Measurements from ENCODE around the gene ITGB6. TPM values are rescaled to one million over a fixed set of nuclear protein-coding genes. Genes with fewer than 3 reads are reported as not detected.

Gene ITGB6
- total and polyA plus RNA-seq, 8 donors: 1.3 to 32.4 (median 3.0) TPM

DNA sequence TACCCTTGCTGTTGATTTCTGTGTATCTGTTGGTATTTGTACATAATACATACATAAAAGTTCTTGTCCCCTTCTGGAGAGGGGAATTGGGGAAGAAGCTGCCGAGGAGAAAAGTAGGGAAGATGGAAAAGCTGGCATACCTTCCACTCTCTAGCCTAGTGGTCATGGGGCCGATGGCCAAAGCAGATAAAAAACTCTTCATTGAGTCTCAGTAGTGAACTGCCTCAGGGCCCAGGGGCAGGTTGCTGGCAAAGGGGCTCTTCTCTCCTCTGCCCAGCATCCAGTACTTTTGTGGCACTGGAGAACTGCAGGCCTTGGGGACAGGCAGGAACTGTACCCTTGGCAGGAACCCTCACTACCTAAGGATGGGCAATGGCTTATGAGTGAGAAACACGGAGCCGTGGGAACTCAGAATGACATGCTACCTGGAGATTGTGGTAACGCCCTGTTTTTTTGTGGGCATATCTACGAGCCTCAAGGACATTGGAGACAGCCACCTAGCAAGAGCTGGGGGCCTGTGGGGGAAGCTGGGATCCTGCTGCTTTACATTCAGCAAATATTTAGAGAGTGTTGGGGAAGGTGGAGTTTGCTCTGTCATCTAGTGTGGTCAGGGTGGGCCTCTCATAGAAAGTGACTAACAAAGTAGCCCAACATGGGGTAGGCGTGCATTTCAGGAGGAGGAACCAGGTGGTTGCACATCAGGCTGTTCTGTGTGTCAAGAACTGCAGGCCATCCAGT is 22.6 kb upstream of the ITGB6 start:
- WGBS, 2 donors: 57 to 60% methylated on average over 7 of the region's 7 CpGs
- no peak for DNase-seq
- intact Hi-C loops (cut with DNase I): no loop called here
- H3K27me3 ChIP-seq: no peaks in the 10 kb centered on the region
- no peak overlapping the region for H3K4me3 ChIP-seq
- no peaks in the 10 kb centered on the region for H3K36me3 ChIP-seq
- FAIRE-seq: no peak
- no peaks in the 10 kb centered on the region for H3K9me3 ChIP-seq
- H3K27ac ChIP-seq: peak overlapping the region in 1 of 4 donors; percentile 62
- H3K4me1 ChIP-seq: peaks cover 0 to 10% (median 0%) of the 10 kb centered on the region in 3 donors
- TF ChIP-seq CTCF (IDR thresholded peaks at IDR 0.05): no peak
- ATAC-seq: no peak

- Histone ChIP-seq H3K4me1 (peaks cover 0 to 10% (median 0%) of the 10 kb centered on the region in 3 donors), H3K4me3 (no peak overlapping the region), H3K36me3 (no peaks in the 10 kb centered on the region), H3K27me3 (no peaks in the 10 kb centered on the region), H3K9me3 (no peaks in the 10 kb centered on the region), H3K27ac (peak overlapping the region; percentile 23 to 68 (median 44))
- TF ChIP-seq CTCF (IDR thresholded peaks at IDR 0.05): no peak
- ATAC-seq: peak; percentile 29 to 77 (median 69)
- no peak for FAIRE-seq
- 69 to 70% methylated on average over 12 of the region's 12 CpGs for WGBS, 2 donors
- intact Hi-C loops (cut with DNase I): no loop called here
- peak in 3 of 6 donors; percentile 17 to 28 (median 24) for DNase-seq
These were observed 21.6 kb upstream of the ITGB6 start for GRCh38 chr2:160221391-160222276.

DNA sequence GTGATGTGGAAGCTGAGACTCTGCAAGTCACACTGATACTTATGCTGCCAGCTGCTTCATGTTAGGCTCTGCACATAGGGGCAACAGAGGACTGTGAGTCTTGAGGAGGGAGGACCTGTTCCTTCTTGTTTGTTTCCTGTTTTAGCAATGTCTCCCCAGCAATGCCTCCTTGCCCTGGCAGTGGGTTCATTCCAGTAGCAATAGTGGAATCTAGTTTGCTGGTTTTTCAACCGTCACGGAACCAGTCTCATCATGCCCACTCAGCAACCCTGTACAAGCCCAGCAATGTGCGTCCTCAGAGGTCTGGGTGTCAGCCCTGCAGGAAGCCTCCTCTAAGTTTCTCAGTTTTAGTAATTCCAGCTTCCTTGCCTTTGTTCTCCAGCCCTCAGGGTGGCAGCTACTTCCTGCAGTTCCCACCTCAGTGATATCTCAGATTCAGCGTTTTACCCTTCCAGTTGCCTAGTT is 20.5 kb upstream of the ITGB6 start:
- no peaks in the 10 kb centered on the region for H3K27me3 ChIP-seq
- no peak overlapping the region for H3K27ac ChIP-seq
- TF ChIP-seq CTCF (IDR thresholded peaks at IDR 0.05): no peak
- DNase-seq (no peak), FAIRE-seq (no peak), ATAC-seq (peak in 1 of 4 donors; percentile 22)
- H3K36me3 ChIP-seq: no peaks in the 10 kb centered on the region
- H3K4me1 ChIP-seq: peaks cover 0 to 10% (median 0%) of the 10 kb centered on the region in 3 donors
- intact Hi-C loops (cut with DNase I): no loop called here
- no peaks in the 10 kb centered on the region for H3K9me3 ChIP-seq
- no peak overlapping the region for H3K4me3 ChIP-seq
- 77 to 79% methylated on average over 4 of the region's 4 CpGs for WGBS, 2 donors

DNA sequence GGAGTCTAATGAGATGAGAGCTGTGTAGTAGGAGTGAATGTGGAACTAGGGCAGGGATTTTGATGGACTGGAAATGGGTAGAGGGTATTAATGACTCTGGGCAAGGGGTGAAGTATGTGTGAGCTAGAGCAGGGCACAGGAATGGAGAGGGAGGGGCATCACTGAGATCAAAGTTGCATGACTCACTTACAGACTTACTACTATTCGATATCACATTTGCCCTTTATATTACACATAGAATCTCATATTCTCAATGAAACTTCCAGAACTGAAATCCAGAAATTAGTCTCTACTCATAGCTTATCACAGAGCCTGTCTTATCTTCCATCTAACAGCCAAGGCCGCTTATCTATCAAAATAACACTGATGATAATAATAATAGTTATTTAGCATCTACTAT is 20.0 kb upstream of the ITGB6 start:
- no peak for ATAC-seq
- intact Hi-C loops (cut with DNase I): no loop called here
- Histone ChIP-seq H3K4me1 (peaks cover 0 to 10% (median 0%) of the 10 kb centered on the region in 3 donors), H3K36me3 (no peaks in the 10 kb centered on the region), H3K27ac (no peak overlapping the region), H3K27me3 (no peaks in the 10 kb centered on the region), H3K4me3 (no peak overlapping the region), H3K9me3 (no peaks in the 10 kb centered on the region)
- no peak for DNase-seq
- 74 to 89% methylated on average over 2 of the region's 2 CpGs for WGBS, 2 donors
- FAIRE-seq: no peak
- TF ChIP-seq CTCF (IDR thresholded peaks at IDR 0.05): no peak
